SH-SY5Y (cell line): ENCODE data around the gene TTI1.

Experiments
- GATA2 ChIP-seq: IDR thresholded peaks from 2 replicates; pipeline ENCODE4 v1.6.1; 2011; ENCODE audit warnings: mild to moderate bottlenecking, low read depth, low read length
- GATA3 ChIP-seq: IDR thresholded peaks from 2 replicates; pipeline ENCODE4 v1.6.1; 2011; ENCODE audit warnings: low read depth, mild to moderate bottlenecking, low read length, moderate library complexity

TTI1 gene

GRCh38 chr20:38062890-38063289 lies 29.6 kb upstream of the TTI1 start:
- no peak for TF ChIP-seq GATA3
- TF ChIP-seq GATA2: no peak

GRCh38 chr20:38061109-38061508 lies 27.9 kb upstream of the TTI1 start:
- no peak for TF ChIP-seq GATA3
- no peak for TF ChIP-seq GATA2

- TF ChIP-seq GATA2 (no peak), GATA3 (no peak)
Measured at GRCh38 chr20:38060536-38060935, 27.3 kb upstream of the TTI1 start.

- TF ChIP-seq GATA3: no peak
- TF ChIP-seq GATA2: no peak
Measured at GRCh38 chr20:38059832-38060231, 26.6 kb upstream of the TTI1 start.

GRCh38 chr20:38057351-38057972 lies 24.2 kb upstream of the TTI1 start:
- TF ChIP-seq GATA2: no peak
- no peak for TF ChIP-seq GATA3

GRCh38 chr20:38055848-38056247 lies 22.6 kb upstream of the TTI1 start:
- TF ChIP-seq GATA2: no peak
- TF ChIP-seq GATA3: no peak

- TF ChIP-seq GATA3: no peak
- TF ChIP-seq GATA2: no peak
Measured at GRCh38 chr20:38055294-38055693, 22.0 kb upstream of the TTI1 start.

- TF ChIP-seq GATA2: no peak
- no peak for TF ChIP-seq GATA3
Measured at GRCh38 chr20:38054647-38055046, 21.4 kb upstream of the TTI1 start.

- TF ChIP-seq GATA2 (no peak), GATA3 (no peak)
Measured at GRCh38 chr20:38052870-38053269, 19.6 kb upstream of the TTI1 start.

GRCh38 chr20:38050686-38051085 lies 17.4 kb upstream of the TTI1 start:
- TF ChIP-seq GATA3 (no peak), GATA2 (no peak)

GRCh38 chr20:38049800-38050199 lies 16.5 kb upstream of the TTI1 start:
- TF ChIP-seq GATA3 (no peak), GATA2 (no peak)

GRCh38 chr20:38046572-38046971 lies 13.3 kb upstream of the TTI1 start:
- no peak for TF ChIP-seq GATA2
- TF ChIP-seq GATA3: no peak

- TF ChIP-seq GATA3 (no peak), GATA2 (no peak)
Measured at GRCh38 chr20:38044685-38045084, 11.4 kb upstream of the TTI1 start.

GRCh38 chr20:38043512-38044300 lies 10.4 kb upstream of the TTI1 start:
- TF ChIP-seq GATA3 (no peak), GATA2 (no peak)

GRCh38 chr20:38040276-38040675 lies 7.0 kb upstream of the TTI1 start:
- no peak for TF ChIP-seq GATA3
